Stimulated activated memory B cell treated with anti-CD40 and anti-IgM and Interleukin-4, amounts not matched to agents 10 μg/mL and 1 μg/mL and 100 μg/mL, for 72 hours (primary cell): ENCODE data around the gene GADL1.

Experiments used
- ATAC-seq: fragments of 150-1000 bp; cut with Tn5 transposase; 2 replicates; pipeline ENCODE4 v1.10.0; 2021
- H3K27ac Mint-ChIP-seq: one replicate; pipeline ENCODE4 v1.8.0; 2022; ENCODE audit warnings: mild to moderate bottlenecking, mixed read lengths
- H3K27me3 Mint-ChIP-seq: one replicate; pipeline ENCODE4 v1.8.0; 2022; ENCODE audit warnings: mixed read lengths
- H3K36me3 Mint-ChIP-seq: one replicate; pipeline ENCODE4 v1.8.0; 2022; ENCODE audit warnings: mixed read lengths
- H3K4me1 Mint-ChIP-seq: one replicate; pipeline ENCODE4 v1.8.0; 2022; ENCODE audit warnings: mixed read lengths
- H3K4me3 Mint-ChIP-seq: one replicate; pipeline ENCODE4 v1.8.0; 2022; ENCODE audit warnings: mild to moderate bottlenecking, moderate library complexity, mixed read lengths
- H3K9me3 Mint-ChIP-seq: one replicate; pipeline ENCODE4 v1.8.0; 2022; ENCODE audit warnings: mixed read lengths

GADL1 gene

DNA sequence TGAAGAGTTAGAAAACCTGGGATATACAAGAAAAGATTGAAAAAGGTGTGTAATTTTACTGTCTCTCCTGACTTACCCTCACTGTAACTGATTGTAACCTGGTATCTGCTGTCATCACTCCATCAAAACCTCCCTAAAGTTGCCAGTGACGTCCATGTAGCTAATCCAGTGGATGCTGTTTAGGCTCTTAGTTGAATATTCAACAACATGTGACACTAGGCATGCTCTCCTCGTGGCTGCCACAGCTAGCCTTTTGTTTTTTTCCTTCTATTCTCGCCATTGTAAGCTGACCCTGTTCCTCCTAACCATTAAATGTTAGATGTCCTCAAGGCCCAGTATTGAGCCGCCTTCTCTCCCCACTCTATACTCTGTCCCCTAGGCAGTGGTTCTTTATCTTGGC is 41.6 kb downstream of the GADL1 start:
- Mint-ChIP-seq H3K27ac (no peak overlapping the region), H3K9me3 (no peaks in the 10 kb centered on the region), H3K27me3 (peaks cover 14% of the 10 kb centered on the region), H3K36me3 (no peaks in the 10 kb centered on the region), H3K4me1 (no peaks in the 10 kb centered on the region), H3K4me3 (no peak overlapping the region)
- no peak for ATAC-seq

DNA sequence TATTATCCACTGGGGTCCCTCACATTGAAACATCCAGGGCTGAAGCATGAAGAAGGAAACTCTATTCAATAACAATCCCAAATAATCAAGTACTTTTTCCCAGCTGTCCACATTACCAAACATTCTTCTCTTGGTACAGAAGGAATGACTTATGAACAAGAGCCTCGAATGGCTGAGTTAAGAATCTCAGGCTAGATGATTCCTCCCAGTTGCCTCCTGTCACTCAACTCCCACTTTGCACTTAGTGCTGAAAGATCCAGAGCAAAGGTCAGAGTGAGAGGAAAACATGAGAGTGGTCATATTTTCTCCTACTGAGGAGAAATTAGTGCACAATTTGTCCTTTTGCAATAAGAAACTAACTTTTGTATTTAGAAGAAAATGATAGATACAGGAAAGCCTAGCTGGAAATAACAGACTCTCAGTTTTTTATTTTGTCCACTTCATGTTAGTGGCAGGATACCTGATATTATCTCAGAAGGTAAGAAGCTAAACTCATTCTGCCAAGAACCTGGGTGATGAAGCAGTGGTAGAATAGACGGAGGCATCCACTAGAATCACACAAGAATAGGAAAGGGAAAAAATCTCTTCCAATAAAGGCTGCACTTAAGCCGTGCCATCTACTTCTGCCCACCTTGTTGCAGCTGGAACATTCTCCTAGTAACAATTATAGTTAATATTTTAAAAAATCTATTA is 46.2 kb downstream of the GADL1 start:
- Mint-ChIP-seq H3K4me1 (no peaks in the 10 kb centered on the region), H3K27ac (no peak overlapping the region), H3K27me3 (peaks cover 14% of the 10 kb centered on the region), H3K9me3 (no peaks in the 10 kb centered on the region), H3K4me3 (no peak overlapping the region), H3K36me3 (no peaks in the 10 kb centered on the region)
- no peak for ATAC-seq

DNA sequence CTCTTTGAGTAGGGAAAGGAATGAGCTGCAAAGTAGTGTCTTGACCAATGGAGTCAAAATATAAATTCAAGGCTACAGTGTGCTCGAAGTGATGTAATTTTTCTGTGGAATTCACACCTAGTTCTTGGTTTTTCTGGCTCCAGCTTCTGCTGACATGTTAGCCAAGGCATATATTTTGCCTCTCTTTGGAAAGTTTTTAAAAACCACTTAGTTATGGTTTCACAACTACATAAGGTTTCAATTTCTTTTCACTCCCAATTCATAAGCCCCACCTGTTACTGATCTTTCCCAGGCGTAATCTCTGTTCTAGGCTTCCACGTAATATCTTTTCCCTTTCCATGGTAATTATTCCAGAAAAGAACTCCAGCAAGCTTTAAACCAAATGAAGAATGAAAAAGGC is 46.9 kb downstream of the GADL1 start:
- Mint-ChIP-seq H3K4me1 (no peaks in the 10 kb centered on the region), H3K36me3 (no peaks in the 10 kb centered on the region), H3K4me3 (no peak overlapping the region), H3K9me3 (no peaks in the 10 kb centered on the region), H3K27me3 (peaks cover 15% of the 10 kb centered on the region), H3K27ac (no peak overlapping the region)
- no peak for ATAC-seq

DNA sequence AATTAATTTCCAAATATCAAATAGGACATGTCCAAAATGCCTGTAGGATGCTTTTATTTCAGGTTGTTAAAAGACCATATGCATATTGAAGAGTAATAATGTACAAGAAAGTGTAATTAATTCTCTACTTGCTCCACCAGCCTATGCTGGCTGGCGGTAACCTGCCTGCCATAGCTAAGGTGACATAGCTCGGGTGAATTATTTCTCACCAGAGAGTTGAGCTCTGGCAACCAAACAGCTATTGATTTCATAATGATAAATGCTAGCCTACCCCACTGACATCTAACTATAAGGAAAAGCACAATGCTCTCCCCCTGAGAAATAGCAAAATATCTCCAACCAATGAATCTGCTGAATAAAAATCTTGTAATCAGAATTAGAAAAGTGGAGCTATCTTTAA is 48.9 kb downstream of the GADL1 start:
- Mint-ChIP-seq H3K4me3 (no peak overlapping the region), H3K27ac (no peak overlapping the region)

DNA sequence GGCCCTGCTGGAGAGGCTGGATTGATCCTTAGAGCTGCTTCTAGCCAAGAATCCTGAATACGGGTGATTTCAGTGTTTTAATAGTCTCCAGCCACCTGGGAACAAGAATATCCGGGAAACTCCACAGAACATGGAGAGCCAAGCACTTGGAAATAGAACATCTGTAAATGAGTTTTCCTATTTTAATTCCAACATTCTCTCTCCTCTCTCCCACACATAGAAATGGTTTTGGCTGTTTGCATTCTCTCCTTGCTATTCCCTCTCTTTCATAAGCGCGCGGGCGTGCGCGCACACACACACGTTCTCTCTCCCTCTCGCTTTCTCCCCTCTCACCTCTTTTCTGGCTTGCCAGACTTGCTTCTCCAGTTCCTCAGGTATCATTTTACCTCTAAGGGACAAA is 50.6 kb downstream of the GADL1 start:
- H3K9me3 Mint-ChIP-seq: no peaks in the 10 kb centered on the region
- H3K36me3 Mint-ChIP-seq: no peaks in the 10 kb centered on the region
- H3K27ac Mint-ChIP-seq: no peak overlapping the region
- ATAC-seq: no peak
- H3K4me1 Mint-ChIP-seq: no peaks in the 10 kb centered on the region
- no peak overlapping the region for H3K4me3 Mint-ChIP-seq
- H3K27me3 Mint-ChIP-seq: peaks cover 23% of the 10 kb centered on the region

More for the DNA sequence above, 48.9 kb downstream of the GADL1 start:
- Mint-ChIP-seq H3K27me3 (peaks cover 23% of the 10 kb centered on the region), H3K9me3 (no peaks in the 10 kb centered on the region), H3K4me1 (no peaks in the 10 kb centered on the region), H3K36me3 (no peaks in the 10 kb centered on the region)
- no peak for ATAC-seq

DNA sequence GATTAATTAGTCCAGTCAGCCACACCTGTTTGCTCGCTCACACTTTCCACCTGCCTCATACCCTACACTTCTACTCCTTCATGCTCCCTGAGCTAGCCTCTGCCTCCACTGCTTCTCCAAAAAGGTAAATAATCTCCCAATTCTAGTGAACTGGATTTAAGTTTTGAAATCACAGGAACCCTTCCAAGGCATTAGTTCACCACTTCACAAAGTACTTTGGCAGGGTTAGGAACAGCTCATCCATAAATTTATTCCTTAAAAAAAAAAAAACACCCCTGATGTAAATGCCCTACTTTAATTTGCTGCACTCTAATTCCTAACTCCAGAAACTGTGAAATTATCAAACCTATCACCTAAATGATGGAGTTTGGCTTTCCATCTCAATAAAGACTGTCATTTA is 58.3 kb downstream of the GADL1 start:
- Mint-ChIP-seq H3K4me1 (no peaks in the 10 kb centered on the region), H3K9me3 (no peaks in the 10 kb centered on the region), H3K36me3 (no peaks in the 10 kb centered on the region), H3K27me3 (peaks cover 19% of the 10 kb centered on the region), H3K27ac (no peak overlapping the region), H3K4me3 (no peak overlapping the region)
- no peak for ATAC-seq

DNA sequence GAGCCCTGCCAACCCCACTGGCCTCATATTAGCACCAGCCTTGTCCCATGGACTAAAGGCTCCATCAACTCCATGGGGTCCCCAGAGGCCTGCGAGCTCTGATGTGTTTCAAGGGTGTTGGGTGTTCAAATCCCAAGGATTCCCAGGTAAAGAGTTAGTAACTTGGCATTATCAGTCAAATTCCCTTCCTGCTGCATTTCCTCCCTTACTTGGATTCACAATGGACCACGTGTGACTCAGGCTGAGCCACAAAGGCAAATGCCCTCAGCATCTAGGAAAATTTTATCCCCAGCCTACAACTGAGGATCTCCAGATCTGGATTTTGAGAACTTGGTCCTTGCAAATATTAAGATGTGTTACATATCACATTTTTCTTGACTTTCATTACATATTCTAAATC is 58.8 kb downstream of the GADL1 start:
- peaks cover 23% of the 10 kb centered on the region for H3K27me3 Mint-ChIP-seq
- H3K9me3 Mint-ChIP-seq: no peaks in the 10 kb centered on the region
- H3K27ac Mint-ChIP-seq: no peak overlapping the region
- H3K4me1 Mint-ChIP-seq: no peaks in the 10 kb centered on the region
- H3K4me3 Mint-ChIP-seq: no peak overlapping the region
- ATAC-seq: no peak
- H3K36me3 Mint-ChIP-seq: no peaks in the 10 kb centered on the region

DNA sequence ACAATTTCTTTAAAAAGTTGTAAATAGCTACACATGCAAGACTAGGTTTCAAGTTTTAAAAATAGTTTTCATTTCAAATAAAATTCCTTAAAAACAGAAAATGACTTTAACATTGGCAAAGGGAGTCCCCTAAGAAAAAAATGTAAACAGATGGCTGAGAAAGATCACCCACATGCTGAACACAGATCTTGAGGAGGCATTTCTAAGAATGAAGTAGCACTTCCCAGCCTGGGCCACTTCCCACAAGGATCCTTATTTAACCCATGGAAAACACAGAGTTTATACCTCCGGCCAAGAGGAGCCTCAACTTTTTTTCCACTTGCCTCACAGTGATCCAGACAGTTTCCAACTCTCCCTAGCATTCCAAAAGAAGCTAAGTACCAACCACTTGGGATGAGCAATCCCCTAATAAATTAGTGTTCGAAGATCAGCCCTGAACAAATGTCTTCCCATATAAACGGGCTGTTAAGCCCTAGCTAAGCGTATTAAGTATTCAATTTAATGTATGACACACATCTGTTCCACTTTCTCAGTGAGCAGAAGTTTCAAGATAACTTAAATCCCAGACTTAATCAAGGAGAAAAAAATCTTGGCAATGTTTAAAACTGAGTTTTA is 61.4 kb downstream of the GADL1 start:
- no peak for ATAC-seq
- Mint-ChIP-seq H3K27ac (no peak overlapping the region), H3K4me1 (no peaks in the 10 kb centered on the region), H3K9me3 (no peaks in the 10 kb centered on the region), H3K36me3 (no peaks in the 10 kb centered on the region), H3K27me3 (peaks cover 30% of the 10 kb centered on the region), H3K4me3 (no peak overlapping the region)

DNA sequence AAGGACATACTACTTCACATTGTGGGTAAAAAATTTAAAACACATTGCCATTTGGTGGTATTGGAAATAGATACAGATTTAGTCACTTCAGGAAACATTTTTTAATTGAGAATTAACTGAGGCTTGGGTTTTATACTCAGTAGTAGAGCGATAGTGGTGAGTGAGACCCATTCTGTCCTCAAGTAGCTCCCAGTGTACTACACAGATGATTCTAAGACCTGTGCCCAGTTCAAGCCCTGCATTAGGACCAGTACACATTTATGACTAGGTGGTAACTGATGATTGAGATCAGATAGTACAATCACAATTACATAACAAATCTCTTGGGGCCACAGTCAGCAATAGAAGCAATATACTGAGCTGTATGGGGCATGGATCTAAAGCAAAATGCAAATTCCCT is 67.4 kb downstream of the GADL1 start:
- Mint-ChIP-seq H3K4me1 (no peaks in the 10 kb centered on the region), H3K27me3 (peaks cover 26% of the 10 kb centered on the region), H3K9me3 (no peaks in the 10 kb centered on the region), H3K27ac (no peak overlapping the region), H3K4me3 (no peak overlapping the region), H3K36me3 (no peaks in the 10 kb centered on the region)
- no peak for ATAC-seq

DNA sequence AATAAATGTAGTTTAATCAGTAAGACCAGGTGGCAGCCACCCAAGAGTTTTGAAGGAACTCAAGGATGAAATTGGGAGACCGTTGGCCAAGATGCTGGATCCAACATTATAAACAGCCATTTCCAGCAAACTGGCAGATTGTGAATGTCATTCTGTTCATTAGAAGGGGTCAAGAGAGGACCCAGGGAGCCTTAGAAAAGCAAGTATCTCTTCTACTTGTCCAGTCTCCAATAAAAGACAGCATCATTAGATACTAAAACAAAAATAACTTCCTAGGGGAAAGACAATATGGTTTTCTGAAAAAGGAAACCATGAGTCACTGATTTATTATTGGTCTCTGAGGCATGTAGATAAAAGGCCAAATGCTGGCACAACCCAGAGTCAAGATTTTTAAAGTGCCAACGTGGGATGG is 67.9 kb downstream of the GADL1 start:
- Mint-ChIP-seq H3K36me3 (no peaks in the 10 kb centered on the region), H3K9me3 (no peaks in the 10 kb centered on the region), H3K4me1 (no peaks in the 10 kb centered on the region), H3K27me3 (peaks cover 26% of the 10 kb centered on the region), H3K27ac (no peak overlapping the region), H3K4me3 (no peak overlapping the region)
- ATAC-seq: no peak

DNA sequence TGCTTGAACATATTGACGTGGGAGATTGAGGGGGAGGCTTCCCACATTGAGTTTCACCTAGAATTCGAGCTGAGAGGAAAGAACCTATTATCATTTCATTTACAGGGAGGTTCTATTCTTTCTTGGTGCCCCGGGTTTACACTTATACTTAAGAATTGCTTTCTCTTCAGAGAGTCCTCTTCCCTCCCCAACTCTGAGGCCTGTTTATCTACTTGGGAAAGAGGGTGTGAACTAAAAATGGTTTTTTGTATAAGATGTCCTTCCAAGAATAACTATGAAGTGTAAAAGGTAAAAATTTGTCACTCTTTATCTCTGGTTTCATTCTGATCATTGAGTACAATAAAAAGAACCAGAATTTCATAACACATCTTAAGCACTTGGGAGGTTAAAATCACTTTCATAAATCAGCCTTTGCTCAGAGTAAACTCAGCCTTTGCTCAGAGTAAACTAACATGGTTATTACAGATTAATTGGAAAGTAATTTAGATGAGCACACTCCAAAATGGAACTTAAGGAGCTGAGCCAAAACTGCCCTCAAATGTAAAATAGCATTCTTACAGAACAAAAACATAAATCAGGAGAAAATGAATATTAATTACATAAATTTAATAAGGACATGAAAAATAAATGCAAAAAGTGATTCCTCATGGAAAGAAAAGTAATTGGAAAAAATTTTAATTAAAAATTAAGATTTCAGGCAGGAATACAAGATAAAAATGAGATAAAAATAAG is 75.2 kb downstream of the GADL1 start:
- no peaks in the 10 kb centered on the region for H3K9me3 Mint-ChIP-seq
- H3K36me3 Mint-ChIP-seq: no peaks in the 10 kb centered on the region
- peaks cover 15% of the 10 kb centered on the region for H3K27me3 Mint-ChIP-seq
- ATAC-seq: no peak
- no peak overlapping the region for H3K4me3 Mint-ChIP-seq
- no peak overlapping the region for H3K27ac Mint-ChIP-seq
- H3K4me1 Mint-ChIP-seq: no peaks in the 10 kb centered on the region

DNA sequence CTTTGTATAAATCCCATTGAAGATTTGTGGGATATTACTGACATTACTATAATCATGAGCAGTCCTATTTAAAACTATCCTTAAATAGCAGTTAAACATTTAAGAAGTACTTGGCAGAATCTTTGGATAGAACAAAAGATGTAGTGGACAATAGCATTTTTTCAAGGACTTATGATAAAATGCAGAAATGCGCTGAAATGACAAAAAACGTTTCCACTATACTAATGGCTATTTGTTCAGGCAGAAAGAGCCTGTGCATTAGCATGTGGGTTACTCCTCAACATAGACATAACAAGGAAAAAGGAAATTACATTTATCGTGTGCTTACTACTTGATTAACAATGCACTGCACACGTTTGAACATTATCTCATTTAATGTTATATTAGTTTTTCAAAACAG is 80.7 kb downstream of the GADL1 start:
- Mint-ChIP-seq H3K4me3 (no peak overlapping the region), H3K36me3 (no peaks in the 10 kb centered on the region), H3K27me3 (peaks cover 11% of the 10 kb centered on the region), H3K4me1 (no peaks in the 10 kb centered on the region), H3K27ac (no peak overlapping the region), H3K9me3 (no peaks in the 10 kb centered on the region)
- no peak for ATAC-seq

DNA sequence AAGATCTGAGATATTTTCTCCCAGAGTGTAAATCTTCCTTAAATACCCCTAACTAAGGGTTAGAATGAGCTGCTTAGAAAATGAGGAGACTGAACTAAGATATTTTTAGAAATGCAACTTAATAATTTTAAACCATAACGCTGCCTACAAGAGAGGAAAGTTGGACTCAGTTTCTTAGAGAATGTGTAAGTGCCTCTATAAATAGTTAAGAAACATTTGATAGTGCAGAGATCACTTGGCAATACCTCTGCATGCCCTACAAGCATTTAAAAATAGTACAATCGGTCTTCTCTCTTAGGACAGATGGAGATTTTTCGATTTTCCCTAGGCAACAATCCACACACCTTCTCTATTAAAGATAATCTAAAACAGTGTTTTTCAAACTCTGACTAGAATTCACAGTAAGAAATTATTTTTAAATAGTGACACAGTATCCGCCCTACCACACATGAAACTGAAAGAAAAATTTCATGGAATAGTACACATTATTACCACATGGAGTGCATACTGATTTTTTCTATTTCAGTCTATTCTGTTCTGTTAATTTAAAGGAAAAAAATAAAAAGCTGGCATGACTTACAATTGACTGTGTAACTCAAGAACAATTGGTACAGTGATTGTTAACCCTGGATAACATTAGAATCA is 83.2 kb downstream of the GADL1 start:
- Mint-ChIP-seq H3K4me1 (no peaks in the 10 kb centered on the region), H3K27ac (no peak overlapping the region), H3K36me3 (no peaks in the 10 kb centered on the region), H3K27me3 (peaks cover 23% of the 10 kb centered on the region), H3K4me3 (no peak overlapping the region), H3K9me3 (no peaks in the 10 kb centered on the region)
- ATAC-seq: no peak

DNA sequence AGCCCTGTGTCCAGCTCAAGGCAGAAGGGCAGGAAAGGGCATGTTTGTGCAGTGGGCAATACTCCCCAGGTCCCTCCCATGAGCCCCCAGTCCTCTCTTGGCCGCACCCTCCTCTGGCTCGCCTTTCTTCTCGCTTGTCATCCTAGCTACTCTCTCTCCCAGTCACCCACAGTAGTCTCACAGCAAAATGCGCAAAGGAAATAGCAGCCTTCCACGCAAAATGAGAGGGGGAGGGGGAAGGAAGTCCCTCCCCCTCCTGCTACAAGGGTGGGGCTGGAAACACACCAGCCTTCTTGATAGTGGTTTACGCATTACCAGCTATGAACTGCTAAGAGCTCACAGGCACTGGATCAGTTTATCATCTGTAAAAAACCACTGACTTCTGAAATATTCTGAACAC is 83.8 kb downstream of the GADL1 start:
- peak; percentile 34 for ATAC-seq
- H3K27ac Mint-ChIP-seq: no peak overlapping the region

DNA sequence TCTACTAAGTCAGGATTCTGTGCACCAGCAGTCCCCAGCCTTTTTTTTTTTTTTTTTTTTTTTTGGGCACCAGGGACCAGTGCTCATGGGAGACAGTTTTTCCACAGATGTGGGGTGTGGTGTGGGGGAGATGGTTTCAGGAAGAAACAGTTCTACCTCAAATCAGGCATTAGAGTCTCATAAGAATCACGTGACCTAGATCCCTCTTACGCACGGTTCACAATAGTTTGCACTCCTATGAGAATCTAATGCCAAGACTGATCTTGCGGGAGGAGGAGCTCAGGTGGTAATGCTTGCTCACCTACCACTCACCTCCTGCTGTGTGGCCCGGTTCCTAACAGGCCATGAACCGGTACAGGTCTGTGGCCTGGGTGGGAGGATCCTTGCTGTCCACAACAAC is 88.8 kb downstream of the GADL1 start:
- Mint-ChIP-seq H3K9me3 (no peaks in the 10 kb centered on the region), H3K4me1 (no peaks in the 10 kb centered on the region), H3K27ac (no peak overlapping the region), H3K36me3 (no peaks in the 10 kb centered on the region), H3K27me3 (peaks cover 20% of the 10 kb centered on the region), H3K4me3 (no peak overlapping the region)
- no peak for ATAC-seq

More for the DNA sequence above, 83.8 kb downstream of the GADL1 start:
- H3K9me3 Mint-ChIP-seq: no peaks in the 10 kb centered on the region
- no peaks in the 10 kb centered on the region for H3K36me3 Mint-ChIP-seq
- peaks cover 23% of the 10 kb centered on the region for H3K27me3 Mint-ChIP-seq
- H3K4me3 Mint-ChIP-seq: no peak overlapping the region
- no peaks in the 10 kb centered on the region for H3K4me1 Mint-ChIP-seq
